HG02678 (cell line): ENCODE data around the gene KCP.
"Not testable (repeated sequence)": the region's sequence is repeated elsewhere in the genome, so short reads cannot be mapped to it uniquely, and the experiment has no call there.

Source experiments
- ATAC-seq: cut with Tn5 transposase; IDR thresholded peaks from one replicate; pipeline ENCODE4 v1.9.1; 2021; ENCODE audit warnings: mild to moderate bottlenecking, moderate library complexity; ENCODE audit not compliant: unreplicated experiment

Gene KCP

DNA sequence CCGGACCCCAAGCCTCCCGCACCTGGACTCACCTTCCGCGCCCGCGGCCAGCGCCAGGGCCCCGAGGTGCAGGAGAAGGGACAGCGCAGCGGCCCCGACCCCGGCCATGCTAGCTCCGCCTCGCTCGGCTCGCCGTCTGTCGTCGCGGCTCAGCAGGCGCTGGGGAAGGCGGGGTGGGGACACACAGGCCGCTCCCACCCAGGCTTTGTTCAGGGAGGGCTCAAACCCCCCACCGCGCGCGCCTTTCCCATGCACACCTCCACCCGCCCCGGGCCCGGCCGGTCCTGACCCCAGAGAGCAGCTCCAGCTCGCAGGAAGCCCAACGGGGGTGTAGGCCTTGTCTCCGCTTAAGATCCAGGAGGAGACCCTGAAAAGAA is at the start of gene KCP:
KCP (minus strand) TSS at position 141 of the 377 bp plus-strand sequence; CDS start at position 108, 33 bp downstream.
- no peak for ATAC-seq

DNA sequence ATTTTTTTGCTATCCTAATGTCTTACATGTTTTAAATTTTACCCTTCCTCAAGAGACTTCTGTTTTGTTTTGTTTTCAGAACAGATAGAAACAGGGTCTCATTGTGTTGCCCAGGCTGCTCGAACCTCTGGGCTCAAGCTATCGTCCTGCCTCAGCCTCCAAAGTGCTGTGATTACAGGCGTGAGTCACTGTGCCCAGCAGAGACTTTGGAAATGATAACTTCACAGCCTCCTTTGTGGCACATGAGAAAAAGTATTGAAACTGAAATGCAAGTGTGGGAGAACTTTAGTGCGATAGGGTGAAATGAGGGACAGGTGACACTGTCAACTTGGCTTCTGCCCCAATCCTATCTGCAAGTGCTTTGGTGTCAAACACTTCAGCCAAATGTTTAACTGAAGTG is 48.8 kb upstream of the KCP start:
- ATAC-seq = no peak

DNA sequence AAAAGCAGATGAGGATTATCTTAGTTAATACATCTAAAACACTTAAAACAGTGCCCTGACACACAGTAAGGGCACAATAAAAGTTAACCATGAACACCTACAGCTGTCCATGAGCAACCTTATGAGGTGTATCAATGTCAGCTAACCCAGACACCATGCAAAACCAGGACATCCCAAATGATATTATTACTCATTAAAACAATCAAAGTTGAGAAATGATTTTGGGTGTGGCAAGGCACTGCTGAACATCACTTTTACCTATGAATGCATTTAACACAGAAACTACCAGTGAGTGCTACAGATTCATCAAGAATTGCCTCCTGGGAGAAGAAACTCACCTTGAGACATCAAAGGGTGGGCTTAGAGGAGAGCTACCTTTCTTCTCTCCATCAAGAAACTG is 45.5 kb upstream of the KCP start:
- ATAC-seq = no peak

DNA sequence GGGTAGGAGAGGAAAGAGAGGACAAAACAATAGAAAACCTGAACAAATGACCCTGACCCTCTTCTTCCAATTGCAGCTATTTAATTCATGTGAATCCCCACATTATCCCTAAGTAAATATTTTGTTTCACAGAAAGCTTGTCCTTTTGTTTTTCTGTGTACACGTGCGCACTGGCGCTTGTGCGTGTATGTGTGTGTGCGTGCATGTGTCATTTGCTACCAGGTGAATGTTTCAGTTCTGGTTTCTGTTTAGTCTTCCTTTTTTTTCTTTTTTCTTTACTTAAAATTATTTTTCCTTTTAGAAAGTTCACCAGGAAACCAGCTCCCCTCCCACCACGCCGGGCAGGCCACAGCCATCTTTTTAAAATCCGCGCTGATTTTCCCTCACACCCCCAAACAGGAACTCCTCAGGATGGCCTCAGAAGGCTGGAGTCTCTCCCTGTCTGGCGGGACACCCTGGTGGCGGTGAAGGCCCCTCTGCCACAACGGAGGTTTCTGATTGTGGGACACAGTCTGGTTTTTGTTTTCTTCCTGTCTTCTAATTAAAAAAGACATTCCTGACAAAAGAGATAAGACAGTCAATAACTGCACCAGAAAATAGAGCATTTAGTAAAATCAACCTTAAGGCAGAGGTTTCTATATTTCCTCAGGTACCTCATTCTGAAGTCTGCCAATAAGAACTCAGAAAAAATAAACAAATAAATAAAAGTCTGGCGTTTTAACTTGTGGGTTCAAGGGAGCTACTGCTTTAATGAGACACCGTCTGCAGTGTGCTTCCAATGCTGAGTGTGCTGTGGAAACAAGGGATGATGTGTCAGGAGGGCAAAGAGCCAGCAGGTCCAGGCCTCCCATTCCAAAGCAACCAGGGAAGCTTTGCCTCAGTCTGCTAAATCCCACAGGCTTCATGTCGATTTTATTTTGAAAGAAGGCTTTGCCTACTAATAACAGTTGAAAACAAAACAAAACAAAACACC is 44.6 kb upstream of the KCP start:
- ATAC-seq = peak; percentile 65

DNA sequence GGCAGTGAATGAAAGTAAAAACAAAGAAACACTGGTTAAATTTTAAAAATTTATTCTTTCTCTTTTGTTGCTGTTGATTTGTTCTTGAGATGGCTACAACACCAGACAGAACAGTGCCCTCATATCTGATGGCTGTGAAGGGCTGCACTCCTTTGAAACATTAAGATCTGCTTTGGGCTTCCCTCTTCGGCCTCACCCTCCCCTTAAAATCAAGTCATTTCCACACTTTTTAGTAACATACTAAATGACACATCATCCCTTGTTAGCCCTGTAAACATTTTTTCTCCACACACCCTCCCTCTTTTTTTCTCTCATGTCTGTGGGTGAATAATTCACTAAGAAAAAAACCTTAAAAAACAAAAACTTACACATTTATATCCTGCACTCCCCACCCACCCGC is 43.6 kb upstream of the KCP start:
- ATAC-seq = peak; percentile 27

DNA sequence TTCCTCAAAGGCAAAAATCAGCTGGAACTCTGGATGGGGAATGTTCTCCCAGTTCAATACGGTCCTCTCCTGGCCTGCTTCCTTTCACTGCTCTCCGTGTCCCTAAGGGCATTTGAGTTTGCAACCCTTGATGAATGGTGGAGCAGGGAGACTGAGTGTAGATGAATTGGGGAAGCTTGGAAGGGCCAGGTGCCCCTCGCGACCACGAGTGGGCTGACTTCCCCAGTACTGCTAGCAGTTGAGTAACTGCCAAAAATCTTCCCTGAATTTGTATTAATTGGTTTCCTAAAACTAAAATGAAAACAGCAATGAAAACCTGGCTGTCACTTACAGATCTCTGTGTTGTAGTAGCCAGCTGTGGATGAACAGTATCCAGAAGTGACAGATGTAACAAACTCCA is 40.8 kb upstream of the KCP start:
- no peak for ATAC-seq

DNA sequence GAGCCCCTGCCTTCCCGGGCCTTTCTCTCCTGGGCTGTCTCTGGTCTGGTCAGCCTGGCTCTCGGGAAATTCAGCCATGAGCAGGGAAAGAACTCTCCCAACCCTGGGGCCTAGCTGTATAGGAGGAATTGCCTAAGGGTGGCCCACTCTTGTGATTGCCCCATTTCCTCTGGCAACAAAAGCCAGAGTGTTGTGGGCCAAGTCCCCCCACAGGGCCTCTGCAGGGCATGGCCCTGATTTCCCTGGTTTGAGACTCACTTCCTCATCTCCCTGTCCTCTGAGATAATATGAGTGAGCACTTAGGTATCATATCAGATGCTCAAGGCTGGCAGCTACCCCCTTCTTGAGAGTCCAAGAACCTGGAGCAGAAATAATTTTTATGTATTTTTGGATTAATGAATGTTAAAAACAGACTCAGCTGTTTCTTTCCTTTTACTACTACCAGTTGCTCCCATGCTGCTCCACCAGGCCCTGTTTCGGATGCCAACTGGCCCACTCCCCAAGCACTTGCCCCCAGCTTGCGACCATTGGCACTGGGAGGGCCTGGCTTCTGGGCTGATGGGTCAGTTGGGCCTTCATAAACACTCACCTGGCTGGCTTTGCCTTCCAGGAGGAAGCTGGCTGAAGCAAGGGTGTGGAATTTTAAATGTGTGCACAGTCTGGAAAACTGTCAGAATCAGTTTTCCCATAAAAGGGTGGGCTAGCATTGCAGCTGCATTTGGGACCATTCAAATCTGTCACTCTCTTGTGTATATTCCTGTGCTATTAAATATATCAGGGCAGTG is 38.7 kb upstream of the KCP start:
- ATAC-seq = no peak

DNA sequence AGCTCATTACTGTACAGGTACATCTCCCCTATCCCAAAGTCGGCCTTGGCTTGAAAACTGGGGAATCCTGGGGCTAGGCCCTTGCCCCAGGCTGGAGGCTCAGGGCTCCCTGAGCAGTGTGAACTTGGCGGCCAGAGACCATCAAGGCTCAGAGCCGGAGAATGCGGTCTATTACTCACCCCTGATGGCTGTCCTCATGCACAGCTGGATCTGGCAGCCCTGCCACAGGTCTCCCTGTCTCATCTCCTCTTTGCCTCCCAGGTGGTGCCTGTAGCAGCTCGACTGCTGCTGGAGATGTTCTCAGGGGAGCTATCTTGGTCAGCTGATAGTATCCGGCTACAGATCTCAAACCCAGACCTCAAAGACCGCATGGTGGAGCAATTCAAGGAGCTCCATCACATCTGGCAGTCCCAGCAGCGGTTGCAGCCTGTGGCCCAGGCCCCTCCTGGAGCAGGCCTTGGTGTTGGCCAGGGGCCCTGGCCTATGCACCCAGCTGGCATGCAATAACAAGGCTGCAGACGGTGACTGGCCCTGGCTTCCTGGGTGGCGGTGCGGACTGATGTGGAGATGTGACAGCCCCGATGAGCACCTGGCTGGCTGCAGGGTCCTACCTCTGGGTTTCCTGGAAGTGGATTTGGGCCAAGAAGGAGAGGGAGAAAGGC is 37.9 kb upstream of the KCP start:
- ATAC-seq = no peak

DNA sequence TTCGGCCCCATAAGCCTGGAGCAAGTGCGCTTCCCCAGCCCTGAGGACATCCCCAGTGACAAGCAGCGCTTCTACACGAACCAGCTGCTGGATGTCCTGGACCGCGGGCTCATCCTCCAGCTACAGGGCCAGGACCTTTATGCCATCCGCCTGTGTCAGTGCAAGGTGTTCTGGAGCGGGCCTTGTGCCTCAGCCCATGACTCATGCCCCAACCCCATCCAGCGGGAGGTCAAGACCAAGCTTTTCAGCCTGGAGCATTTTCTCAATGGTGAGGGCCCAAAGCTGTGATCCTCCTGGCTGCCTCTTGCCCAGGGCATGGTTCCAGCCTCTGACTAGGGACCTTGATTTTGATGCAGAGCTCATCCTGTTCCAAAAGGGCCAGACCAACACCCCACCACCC is 37.3 kb upstream of the KCP start:
- ATAC-seq = no peak

DNA sequence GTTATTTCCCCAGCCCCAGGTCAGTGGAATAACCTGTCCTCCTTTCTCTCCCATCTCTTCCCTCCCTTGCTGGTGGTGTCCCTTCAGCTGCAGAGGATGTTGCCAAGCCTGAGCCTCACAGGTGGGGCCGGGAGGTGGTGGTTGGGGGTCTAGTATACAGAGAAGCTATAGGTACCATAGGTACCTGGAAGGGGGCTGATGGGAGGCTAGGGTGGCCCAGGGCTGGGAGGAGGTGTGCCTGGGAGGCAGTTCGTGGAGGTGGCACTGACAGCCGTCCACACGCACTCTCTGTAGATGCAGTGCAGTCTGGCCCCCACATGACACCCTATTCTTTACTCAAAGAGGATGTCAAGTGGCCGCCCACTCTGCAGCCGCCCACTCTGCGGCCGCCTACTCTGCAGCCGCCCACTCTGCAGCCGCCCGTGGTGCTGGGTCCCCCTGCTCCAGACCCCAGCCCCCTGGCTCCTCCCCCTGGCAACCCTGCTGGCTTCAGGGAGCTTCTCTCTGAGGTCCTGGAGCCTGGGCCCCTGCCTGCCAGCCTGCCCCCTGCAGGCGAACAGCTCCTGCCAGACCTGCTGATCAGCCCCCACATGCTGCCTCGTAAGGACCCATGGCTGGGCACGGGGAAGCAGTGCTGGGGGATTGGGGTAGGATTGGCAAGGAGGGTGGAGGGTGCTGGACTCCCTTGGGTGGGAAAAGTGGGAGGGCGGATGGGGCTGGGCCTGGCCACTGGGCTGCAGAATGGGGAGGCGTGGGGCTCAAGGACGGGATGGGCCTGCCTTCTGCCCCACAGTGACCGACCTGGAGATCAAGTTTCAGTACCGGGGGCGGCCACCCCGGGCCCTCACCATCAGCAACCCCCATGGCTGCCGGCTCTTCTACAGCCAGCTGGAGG is 36.7 kb upstream of the KCP start:
- no peak for ATAC-seq

DNA sequence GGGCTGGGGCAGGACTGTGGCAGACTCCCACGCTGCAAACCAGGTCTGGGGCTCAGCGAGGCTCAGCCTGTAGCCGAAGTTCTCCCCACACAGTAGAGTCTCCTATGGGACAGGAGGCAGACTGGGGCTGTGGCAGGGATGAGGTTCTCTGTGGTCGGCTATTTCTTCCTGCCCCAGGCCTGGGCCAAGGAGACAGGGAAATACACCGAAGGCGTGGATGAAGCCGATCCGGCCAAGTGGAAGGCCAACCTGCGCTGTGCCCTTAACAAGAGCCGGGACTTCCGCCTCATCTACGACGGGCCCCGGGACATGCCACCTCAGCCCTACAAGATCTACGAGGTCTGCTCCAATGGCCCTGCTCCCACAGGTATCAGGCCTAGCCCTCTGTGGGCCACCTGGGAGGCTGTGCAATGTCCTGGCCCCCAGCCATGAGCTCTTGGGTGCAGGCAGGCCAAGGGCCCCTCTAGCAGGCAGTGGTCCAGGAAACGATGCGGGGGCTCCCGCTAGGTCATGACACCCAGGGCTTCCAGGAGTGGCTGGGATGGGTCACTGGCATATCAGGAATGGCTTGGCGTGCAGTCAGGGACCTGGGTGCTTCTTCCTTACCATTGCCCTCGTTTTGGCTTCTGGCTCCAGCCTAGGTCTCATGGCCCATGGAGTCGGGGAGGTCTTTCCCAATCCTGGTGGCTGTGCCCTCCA is 35.3 kb upstream of the KCP start:
- ATAC-seq = no peak

DNA sequence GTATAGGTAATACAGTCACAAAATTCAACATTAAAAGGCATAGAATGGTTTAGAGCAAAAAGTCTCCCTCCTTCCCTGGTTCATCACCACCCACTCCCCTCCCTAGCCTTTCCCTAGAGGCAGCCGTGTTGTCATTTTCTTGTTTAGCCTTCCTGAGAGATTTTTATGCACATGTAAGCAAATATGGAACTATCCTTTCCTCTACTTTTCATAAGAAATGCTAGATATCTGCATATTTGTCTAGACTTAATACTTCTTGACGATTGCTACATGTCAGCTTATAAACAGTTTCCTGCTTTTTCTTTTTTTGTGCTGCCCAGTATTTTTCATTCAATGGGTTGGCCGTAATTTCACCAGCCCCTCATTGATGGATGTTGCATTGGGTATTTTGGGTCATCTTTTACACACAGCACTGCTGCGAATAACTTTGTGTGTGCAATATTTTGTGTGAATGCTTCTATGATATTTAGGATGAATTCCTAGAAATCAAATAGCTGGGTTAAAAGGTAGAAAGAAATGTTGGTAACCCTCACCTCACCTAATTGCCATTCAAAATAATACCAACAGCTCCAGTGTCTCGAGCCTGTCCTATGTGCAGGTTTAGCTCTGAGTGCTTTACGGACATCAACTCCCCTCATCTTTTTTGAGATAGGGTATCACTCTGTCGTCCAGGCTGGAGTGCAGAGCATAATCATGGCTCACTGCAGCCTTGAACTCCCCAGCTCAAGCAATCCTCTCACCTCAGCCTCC is 34.2 kb upstream of the KCP start:
- no peak for ATAC-seq

DNA sequence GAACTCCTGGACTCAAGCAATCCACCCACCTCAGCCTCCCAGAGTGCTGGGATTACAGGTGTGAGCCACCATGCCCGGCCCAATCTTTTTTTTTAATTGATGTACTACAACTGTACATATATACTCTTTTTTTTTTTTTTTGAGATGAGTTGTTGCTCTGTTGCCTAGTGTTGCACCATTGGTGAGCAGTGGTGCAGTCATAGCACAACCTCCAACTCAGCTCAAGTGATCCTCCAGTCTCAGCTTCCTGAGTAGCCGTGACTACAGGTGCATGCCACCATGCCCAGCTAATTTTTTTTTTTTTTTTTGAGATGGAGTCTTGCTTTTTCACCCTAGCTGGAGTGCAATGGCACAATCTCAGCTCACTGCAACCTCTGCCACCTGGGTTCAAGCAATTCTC is 32.7 kb upstream of the KCP start:
- ATAC-seq = not testable (repeated sequence)

DNA sequence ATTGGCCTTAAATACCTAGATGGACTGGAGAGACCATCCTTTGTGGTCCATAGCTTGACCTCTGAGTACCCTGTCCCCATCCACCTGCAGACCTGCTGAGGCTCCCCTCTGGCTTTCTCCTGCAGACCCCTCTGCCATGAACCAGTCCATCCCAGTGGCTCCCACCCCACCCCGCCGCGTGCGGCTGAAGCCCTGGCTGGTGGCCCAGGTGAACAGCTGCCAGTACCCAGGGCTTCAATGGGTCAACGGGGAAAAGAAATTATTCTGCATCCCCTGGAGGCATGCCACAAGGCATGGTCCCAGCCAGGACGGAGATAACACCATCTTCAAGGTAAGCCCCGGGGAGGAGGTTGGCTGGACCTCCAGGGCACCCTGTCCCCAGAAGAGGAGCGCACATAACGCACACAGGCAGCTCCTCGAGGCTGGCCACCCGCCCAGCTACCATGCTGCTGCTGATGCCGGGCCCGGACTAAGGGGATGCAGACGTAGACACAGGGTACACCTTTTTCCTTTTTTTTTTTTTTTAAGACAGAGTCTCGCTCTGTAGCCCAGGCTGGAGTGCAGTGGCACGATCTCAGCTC is 31.5 kb upstream of the KCP start:
- no peak for ATAC-seq

DNA sequence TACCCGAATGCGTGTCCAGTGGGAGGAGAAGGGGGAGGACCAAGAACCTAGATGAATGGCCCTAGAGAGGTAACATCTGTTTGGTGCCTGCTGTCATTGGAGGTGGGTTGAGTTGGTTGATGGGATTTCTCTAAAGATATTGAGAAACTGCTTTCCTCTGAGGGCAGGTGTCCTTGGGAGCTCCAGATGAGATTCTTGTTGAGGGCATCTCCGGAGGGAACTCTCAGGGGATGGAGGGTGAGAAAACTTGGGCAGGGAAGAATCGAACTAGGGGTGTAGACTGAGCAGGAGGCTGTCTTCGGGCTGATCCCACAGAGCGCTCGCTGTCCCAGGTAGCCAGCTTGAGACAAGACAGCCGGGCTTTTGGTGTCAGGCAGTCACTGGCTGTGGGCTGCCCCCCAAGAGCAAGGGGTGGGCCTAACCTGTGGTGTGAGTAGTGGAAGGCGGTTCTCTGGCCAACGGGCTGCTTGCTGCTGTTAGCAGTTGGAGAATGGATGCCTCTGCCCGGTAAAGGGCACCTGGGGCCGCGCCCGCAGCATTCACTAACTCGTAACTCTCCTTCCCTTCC is 30.9 kb upstream of the KCP start:
- ATAC-seq = no peak

DNA sequence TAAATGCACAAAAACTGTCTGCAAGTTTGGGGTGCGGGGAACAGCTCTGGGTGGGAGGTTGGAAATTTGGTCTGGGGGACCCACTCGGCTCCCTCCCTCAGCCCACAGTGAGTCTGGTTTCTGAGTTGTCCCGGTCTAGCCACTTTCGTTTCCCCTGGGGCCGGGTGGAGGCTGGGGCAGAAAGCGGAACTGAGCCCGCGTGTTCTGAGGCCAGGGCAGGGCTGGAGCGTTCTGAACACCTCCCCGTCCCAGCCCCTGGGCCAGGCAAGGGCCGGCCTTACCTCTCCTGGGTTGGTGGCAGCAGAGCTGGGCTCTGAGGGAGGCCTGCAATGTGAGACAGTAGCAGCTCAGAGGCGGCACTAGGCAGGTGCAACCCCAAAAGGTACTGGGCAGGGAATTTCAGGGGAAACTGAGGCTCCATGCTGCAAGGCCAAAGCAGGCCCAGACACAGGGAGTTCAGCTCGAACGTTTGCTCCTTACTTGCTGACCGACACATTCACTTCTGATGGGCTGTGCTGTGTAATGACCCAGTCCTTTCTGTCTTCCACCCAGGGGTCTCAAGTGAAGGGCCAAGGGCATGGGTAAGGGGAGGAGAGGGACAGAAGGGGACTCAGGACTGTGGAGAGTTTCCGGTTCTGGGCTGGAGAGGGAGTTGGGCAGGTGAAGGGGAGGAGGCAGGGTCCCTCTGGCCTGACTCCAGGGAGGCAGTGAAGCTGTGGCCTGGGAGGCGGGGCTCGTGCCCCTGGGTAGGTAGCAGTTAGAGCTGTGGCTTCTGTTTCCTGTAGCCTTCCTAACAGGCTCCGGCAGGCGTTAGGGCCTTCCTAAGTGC is 30.2 kb upstream of the KCP start:
- peak; percentile 53 for ATAC-seq

DNA sequence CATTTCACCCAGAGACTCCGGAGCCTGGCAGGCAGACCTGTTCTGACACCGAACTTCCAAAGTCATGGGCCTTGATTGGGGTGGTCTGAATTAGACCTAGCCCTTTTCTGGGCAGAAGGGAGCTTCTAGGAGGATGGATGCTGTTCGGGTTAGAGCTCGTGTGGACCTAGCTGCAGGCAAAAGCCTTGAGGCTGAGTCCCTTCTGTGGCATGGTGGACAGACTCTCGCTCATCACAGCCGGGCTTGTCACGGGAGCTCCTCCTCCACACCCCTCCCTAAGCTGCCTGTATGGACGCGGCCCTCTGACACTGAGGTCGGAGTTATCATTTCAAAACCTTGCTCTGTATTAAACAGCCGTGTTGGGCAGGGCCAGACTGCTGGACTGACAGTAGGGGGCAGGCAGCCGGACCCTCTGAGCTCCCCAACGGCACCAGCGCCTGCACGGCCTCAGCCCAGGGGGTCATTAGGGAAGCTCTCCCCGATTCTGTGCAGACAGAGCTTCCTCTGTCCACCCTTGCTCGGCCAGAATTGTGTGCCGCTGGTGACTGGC is 29.4 kb upstream of the KCP start:
- peak; percentile 23 for ATAC-seq
